Fibroblast of the aortic adventitia (primary cell): ENCODE measurements around the gene VPS8. TPM values are rescaled to one million over a fixed set of nuclear protein-coding genes. Genes with fewer than 3 reads are reported as not detected.

Source experiments
- DNase-seq: peaks from one replicate; pipeline ENCODE4 v3.0.0-alpha.2; 2010; ENCODE audit warnings: low read depth
- H3K4me3 ChIP-seq: 2 replicates; pipeline ENCODE4 v1.5.1; 2011; ENCODE audit warnings: low read depth, mild to moderate bottlenecking, control low read depth, low read length, moderate library complexity
- total RNA-seq: library from RNA; depleted of rRNA; stranded (reverse); fragments of >200 nt; gene quantifications from 2 replicates; pipeline ENCODE4 v1.2.3, GENCODE V29; 2012; ENCODE audit warnings: low replicate concordance
- TF ChIP-seq, protein P1 (sequence below): IDR thresholded peaks from 2 replicates; pipeline ENCODE4 v1.5.1; 2011; ENCODE audit warnings: mild to moderate bottlenecking, low read length, control low read depth, inconsistent platforms; ENCODE audit not compliant: insufficient read depth

VPS8 gene
- total RNA-seq, 1 donor: 56.6 TPM

DNA sequence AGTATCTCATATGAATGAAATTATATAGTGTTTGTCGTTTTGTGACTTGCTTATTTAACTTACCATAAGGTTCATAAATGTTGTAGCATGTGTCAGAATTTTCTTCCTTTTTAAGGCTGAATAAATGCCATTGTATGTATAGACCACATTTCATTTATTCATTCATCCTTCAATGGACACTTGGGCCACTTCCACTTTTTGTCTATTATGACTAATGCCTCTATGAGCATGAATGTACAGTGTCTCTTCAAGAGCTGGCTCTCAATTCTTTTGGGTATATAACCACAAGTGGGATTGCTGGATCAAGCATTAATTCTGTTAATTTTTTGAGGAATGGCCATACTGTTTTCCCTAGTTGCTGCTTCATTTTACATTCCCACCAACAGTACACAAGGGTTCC, 156.1 kb downstream of the VPS8 start:
- H3K4me3 ChIP-seq: no peak overlapping the region
- TF ChIP-seq, protein P1, sequence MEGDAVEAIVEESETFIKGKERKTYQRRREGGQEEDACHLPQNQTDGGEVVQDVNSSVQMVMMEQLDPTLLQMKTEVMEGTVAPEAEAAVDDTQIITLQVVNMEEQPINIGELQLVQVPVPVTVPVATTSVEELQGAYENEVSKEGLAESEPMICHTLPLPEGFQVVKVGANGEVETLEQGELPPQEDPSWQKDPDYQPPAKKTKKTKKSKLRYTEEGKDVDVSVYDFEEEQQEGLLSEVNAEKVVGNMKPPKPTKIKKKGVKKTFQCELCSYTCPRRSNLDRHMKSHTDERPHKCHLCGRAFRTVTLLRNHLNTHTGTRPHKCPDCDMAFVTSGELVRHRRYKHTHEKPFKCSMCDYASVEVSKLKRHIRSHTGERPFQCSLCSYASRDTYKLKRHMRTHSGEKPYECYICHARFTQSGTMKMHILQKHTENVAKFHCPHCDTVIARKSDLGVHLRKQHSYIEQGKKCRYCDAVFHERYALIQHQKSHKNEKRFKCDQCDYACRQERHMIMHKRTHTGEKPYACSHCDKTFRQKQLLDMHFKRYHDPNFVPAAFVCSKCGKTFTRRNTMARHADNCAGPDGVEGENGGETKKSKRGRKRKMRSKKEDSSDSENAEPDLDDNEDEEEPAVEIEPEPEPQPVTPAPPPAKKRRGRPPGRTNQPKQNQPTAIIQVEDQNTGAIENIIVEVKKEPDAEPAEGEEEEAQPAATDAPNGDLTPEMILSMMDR: no peak
- DNase-seq: no peak

DNA sequence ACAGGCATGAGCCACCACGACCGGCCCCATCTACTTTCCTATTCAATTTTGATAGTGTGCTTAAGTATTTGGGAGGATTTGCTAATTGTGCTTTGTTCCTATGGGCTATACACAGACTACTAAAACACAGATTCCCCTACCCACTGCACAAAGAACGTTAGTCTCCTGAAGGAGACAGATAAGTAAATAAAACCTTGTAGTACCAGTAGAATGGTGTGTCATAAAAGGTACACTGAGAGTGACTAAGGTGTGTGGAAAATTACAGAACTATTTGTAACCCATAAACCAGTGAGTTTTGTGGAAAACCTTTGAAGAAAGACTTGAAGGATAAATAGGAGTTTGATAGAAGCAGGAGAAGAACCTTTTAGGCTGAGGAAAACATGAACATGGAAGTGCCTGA, 158.2 kb downstream of the VPS8 start:
- no peak overlapping the region for H3K4me3 ChIP-seq
- TF ChIP-seq, protein P1: no peak
- DNase-seq: no peak

DNA sequence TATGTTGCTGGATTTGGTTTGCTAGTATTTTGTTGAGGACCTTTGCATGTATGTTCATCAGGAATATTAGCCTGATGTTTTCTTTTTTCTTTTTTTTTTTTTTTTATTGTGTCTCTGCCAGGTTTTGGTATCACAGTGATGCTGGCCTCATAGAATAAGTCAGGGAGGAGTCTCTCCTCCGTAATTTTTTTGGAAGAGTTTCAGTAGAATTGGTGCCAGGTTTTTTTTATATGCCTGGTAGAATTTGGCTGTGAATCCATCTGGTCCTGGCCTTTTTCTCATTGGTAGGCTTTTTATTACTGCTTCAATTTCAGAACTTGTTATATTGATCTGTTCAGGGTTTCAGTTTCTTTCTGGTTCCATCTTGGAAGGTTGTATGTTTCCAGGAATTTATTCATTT, 165.8 kb downstream of the VPS8 start:
- no peak overlapping the region for H3K4me3 ChIP-seq
- TF ChIP-seq, protein P1: no peak
- peak; percentile 37 for DNase-seq

DNA sequence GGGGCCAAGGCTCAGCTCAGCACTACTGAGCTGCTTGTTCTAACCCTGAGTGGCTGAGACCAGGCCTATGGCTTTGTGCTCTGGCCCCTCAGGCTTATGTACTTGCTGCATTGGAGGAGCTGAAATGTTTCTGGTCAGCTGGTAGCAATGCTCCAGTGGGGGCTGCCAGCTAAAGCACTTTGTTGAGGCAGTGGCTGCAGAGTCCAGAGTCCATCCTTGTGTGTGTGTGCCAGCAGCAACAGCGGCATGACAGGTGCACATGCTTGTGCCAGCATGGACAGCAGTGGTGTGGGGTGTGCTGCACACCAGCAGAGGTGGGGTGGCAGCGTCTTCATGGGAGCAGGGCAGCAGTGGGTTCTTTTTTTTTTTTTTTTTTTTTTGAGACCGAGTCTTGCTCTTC, 169.1 kb downstream of the VPS8 start:
- DNase-seq: no peak
- H3K4me3 ChIP-seq: no peak overlapping the region
- TF ChIP-seq, protein P1: no peak

DNA sequence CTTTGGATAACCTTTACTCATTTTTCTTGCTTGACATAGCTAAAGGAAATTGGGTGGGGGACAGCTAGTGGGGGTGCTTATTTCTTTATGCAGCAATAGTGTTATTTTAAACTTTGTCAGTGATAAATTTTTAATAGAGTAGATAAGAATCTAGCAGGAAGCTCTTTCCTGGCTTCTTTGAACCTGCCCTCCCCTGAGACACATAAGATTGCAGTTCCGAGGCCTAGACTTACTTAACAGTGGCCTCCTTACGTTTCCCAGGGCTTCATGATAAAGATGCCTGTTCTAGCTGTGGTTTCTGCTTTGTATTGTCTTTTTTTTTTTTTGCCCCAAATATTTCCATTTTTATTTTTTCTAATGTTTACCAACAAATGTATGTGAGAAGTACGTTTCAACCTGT, 170.1 kb downstream of the VPS8 start:
- TF ChIP-seq, protein P1: no peak

DNA sequence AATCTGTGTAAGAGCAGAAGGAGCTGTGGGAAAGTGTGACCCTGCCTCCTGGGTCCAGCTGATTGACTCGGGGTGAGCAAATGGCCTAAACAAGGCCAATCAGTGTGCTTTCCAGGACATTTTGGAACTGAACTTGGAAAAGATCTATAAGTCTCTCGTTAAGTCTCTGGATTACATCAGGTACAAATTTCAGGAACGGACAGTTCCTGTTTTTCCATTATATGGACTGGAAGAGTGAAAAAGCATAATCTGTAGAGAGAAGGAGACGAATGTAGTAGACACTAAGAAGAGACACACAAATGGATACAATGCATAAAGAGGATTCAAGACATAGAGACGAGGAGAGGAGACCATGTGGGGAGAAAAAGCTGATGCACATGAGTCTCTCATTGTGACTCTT, 173.6 kb downstream of the VPS8 start:
- TF ChIP-seq, protein P1: no peak
- no peak for DNase-seq
- H3K4me3 ChIP-seq: no peak overlapping the region

More for the DNA sequence above, 170.1 kb downstream of the VPS8 start:
- no peak for DNase-seq
- no peak overlapping the region for H3K4me3 ChIP-seq

DNA sequence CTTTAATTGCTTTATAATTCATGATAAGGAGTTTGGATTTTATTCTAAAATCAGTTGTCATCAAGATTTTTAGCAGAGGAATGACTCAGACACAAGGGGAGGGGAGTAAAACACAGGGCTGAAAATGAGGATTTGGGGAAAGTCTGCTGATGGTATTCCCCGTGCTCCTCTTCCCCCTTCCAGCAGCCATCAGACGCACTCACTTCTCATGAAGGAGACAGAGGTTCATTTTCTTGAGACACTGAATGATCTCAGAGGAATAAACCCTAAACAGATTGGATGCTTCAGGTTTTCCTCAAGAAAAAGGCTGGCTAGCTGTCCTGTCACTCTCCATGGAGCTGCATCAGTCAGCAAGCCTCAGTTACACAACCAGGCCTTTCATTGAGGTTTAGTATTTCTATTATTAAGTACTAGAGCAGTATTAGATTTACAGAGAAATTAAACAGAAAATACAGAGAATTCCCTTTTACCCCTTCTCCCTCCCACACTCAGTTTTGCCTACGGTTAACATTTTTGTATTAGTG, 174.5 kb downstream of the VPS8 start:
- TF ChIP-seq, protein P1: no peak
- no peak for DNase-seq
- no peak overlapping the region for H3K4me3 ChIP-seq
